NCI-H1436 (cell line): Measurements from ENCODE around the gene CENPH.
"Not testable (repeated sequence)": the region's sequence is repeated elsewhere in the genome, so short reads cannot be mapped to it uniquely, and the experiment has no call there.

Experiments
- DNase-seq: peaks from one replicate; lab custom pipeline; 2025; lab: John Stamatoyannopoulos, UW

The CENPH gene

DNA sequence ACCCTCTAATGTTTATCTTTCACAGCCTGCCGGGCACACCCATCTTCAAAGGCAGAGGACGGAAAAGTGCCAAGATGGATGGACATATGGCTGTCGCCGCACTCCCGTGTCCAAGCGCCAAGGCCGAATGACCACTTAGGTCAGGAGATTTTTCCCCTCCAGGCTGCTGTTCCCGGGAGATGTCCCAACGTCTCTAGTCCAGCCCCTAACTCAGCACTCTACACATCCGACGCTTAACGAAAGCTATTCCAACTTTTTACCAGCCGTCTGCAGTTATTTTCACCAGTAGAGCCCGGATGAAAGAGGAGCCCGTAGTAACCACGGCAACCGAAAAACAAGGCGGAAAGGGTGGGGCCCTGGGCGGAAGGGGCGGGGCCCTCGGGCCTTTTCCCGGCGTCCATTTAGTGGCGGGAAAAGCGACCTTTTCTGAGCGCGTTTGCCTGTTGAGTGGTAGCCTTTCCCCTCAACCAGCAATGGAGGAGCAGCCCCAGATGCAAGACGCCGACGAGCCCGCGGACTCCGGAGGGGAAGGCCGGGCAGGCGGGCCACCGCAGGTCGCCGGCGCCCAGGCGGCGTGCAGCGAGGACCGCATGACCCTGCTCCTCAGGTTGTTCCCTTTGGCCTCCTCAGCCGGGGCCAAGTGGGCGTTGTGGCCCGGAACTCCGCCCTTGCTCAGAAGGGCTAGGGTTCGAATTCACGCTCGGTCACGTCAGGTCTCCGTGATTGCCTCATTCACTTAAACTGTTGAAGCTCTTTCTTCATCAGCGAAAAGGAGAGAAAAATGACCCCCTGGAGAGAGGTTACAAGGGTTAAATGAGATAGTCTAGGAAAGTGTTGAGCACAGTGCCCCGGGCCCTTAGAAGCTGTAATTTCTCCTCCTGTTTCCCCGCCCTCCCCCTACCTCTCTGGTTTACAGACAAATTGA lies at the start of gene CENPH:
CENPH (plus strand) TSS at position 422 of the 925 bp plus-strand sequence; CDS start at position 474, 52 bp downstream.
- DNase-seq: peak; percentile 90

GRCh38 chr5:69140239-69140638 lies 49.1 kb upstream of the CENPH start:
- DNase-seq: not testable (repeated sequence)

- no peak for DNase-seq
Observed at GRCh38 chr5:69140827-69141226, 48.6 kb upstream of the CENPH start.

- DNase-seq: not testable (repeated sequence)
Observed at GRCh38 chr5:69148576-69148975, 40.8 kb upstream of the CENPH start.

- DNase-seq: no peak
Observed at GRCh38 chr5:69148981-69149675, 40.3 kb upstream of the CENPH start.

- no peak for DNase-seq
Observed at GRCh38 chr5:69149676-69150010, 39.7 kb upstream of the CENPH start.

DNA sequence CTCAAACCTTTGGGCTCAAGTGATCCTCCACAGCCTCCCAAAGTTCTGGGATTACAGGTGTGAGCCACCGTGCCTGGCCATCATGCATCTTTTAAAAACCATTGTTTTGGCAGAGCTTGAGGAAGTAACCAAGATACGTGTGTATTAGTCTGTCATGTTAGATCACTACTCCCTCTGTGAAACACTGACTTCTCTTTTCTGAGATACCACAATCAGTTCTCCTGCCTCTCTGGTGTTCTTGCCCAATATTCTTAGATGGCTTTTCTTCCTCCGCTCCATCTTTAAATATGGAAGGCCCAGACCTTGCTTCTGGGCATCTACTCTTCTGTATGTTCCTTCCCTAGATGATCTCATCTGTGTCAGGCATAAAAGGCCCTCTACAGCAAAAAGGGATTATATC lies 36.7 kb upstream of the CENPH start:
- DNase-seq: no peak

DNA sequence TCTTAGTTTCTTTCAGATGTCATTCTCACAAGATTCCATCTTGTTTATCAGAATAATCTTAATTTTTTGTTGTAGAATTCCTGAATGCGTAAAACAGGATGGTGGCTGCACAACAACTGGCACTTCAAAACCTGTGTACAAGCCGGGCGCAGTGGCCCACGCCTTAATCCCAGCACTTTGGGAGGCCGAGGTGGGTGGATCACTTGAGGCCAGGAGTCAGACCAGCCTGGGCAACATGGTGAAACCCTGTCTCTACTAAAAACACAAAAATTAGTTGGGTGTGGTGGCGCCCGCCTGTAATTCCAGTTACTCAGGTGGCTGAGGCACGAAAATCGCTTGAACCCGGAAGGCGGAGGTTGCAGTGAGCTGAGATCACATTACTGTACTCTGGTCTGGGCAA lies 32.9 kb upstream of the CENPH start:
- DNase-seq: no peak

GRCh38 chr5:69158039-69158438 lies 31.3 kb upstream of the CENPH start:
- no peak for DNase-seq

DNA sequence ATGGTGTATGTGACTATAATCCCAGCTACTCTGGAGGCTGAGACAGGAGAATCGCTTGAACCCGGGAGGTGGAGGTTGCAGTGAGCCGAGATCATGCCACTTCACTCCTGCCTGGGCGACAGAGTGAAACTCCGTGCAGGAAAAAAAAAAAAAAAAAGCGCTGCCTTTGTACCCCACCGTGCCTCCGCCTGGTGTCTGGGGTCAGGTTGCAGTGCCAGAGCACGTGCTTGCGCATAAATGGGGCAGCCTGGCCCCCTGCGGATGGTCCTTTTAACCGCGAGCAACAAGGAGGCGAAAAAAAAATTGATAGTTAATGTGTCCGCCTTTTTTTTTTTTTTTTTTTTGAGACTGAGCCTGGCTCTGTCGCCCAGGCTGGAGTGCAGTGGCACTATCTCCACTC lies 28.7 kb upstream of the CENPH start:
- no peak for DNase-seq

DNA sequence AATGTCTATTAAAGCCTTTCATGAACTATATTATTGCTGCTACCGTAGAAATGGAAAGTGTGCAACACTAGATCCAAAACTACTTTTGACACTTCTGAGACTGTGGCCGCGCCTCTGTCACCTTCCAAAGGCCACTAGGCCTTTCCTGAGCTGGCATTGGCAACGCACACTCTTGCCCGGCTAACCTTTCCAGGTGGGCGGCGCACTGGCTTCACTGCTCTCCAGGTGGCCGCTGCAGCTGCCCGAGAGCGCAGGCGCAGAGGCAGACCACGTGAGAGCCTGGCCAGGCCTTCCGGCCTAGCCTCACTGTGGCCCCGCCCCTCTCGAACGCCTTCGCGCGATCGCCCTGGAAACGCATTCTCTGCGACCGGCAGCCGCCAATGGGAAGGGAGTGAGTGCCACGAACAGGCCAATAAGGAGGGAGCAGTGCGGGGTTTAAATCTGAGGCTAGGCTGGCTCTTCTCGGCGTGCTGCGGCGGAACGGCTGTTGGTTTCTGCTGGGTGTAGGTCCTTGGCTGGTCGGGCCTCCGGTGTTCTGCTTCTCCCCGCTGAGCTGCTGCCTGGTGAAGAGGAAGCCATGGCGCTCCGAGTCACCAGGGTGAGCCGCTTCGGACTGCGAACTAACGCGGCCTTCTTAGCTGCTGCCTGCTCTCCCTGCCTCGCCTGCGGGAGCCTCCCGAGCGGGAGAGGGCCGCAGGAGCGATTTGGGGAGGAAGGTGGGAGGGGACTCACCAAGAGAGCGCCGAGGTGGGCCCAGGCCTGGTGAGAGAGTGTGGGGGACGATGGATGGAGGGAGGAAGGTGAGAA lies 22.5 kb upstream of the CENPH start, which contains the start of gene CCNB1:
CCNB1 (plus strand) TSS at position 465 of the 807 bp plus-strand sequence; CDS start at position 578, 113 bp downstream.
- peak; percentile 97 for DNase-seq

- DNase-seq: no peak
Observed at GRCh38 chr5:69167493-69167855, 21.9 kb upstream of the CENPH start.

DNA sequence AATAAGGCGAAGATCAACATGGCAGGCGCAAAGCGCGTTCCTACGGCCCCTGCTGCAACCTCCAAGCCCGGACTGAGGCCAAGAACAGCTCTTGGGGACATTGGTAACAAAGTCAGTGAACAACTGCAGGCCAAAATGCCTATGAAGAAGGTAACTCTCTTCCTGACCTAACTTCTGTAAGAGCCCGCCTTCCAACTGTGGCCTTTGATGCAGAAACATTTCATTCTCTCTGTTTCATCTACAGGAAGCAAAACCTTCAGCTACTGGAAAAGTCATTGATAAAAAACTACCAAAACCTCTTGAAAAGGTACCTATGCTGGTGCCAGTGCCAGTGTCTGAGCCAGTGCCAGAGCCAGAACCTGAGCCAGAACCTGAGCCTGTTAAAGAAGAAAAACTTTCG lies 21.5 kb upstream of the CENPH start:
- no peak for DNase-seq

GRCh38 chr5:69170495-69170894 lies 18.9 kb upstream of the CENPH start:
- no peak for DNase-seq

DNA sequence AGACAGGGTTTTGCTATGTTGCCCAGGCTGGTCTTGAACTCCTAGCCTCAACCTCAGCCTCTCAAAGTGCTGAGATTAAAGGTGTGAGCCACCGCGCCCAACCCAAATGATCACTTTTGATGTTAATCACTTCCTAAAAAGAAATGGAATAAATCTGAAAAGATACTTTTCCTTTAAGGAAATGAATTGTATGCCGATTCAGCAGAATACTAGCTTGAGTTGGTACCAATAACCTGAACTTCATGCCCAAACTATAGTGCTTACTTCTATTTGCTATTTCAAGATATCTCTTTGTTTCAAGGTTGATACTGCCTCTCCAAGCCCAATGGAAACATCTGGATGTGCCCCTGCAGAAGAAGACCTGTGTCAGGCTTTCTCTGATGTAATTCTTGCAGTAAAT lies 18.4 kb upstream of the CENPH start:
- DNase-seq: no peak

DNA sequence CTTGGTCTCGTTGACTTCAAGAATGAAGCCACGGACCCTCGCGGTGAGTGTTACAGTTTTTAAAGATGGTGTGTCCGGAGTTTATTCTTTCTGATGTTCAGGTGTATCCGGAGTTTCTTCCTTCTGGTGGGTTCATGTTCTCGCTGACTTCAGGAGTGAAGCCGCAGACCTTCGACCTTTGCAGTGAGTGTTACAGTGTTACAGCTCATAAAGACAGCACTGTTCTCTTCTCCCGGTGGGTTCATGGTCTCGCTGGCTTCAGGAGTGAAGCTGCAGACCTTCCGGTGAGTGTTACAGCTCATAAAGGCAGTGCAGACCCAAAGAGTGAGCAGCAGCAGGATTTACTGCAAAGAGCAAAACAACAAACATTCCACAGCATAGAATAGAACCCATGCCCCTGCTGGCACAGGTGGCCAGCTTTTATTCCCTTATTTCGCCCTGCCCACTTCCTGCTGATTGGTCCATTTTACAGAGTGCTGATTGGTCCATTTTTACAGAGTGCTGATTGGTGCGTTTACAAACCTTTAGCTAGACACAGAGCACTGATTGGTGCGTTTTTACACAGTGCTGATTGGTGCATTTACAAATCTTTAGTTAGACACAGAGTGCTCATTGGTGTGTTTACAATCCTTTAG lies 7.6 kb upstream of the CENPH start:
- DNase-seq: not testable (repeated sequence)

- no peak for DNase-seq
Observed at GRCh38 chr5:69184621-69185020, 4.8 kb upstream of the CENPH start.

DNA sequence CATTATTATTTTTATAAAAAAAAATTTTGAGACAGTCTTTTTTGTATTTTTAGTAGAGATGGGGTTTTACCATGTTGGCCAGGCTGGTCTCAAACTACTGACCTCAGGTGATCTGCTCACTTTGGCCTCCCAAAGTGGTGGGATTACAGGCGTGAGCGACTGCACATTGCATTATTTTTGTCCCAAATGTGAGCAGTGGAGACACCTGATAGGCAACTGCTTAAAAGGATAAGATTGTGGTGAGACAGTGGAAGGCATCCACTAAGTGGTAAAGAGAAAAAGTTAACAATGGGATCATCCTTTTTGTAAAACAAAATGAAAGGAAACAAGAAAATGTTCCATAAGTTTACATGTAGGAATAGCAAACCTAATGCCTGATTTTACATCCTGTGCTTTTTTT lies 2.0 kb upstream of the CENPH start:
- no peak for DNase-seq

DNA sequence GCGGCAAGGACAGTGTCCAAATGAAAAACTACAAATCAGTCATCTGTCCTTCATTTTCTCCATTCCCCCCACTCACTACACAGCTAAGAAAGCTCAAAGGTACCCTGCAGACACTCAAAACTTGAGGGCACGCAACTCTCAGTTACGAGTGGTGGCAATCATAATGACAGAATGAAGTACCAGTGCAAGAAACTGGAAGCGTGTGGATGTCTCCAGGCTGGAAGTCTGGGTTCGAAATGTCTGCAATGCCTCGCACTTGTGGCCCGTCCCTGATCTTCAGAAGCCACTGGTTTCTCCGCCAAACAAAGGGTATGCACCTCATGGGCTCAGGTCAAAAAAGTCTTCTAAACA lies 597 bp upstream of the CENPH start:
- no peak for DNase-seq

DNA sequence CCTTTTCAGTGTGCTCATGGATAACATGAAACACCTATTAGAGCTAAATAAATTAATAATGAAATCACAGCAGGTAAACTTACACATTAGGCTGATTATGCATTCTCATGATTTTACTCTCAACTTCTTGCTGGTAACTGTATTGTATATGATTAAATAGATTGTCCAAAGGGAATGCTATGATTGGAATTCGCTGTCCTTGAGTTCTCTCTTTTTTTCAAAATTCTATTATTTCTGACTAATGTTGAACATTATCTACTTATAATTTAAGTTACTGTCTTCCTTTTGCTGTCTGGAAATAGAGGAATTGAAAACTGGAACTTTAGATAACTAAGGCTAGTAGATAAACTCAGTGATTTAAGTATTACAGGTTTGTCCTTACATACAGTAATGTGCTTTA lies 13.1 kb downstream of the CENPH start:
- DNase-seq: no peak

- no peak for DNase-seq
Observed at GRCh38 chr5:69206528-69207190, 17.3 kb downstream of the CENPH start.

DNA sequence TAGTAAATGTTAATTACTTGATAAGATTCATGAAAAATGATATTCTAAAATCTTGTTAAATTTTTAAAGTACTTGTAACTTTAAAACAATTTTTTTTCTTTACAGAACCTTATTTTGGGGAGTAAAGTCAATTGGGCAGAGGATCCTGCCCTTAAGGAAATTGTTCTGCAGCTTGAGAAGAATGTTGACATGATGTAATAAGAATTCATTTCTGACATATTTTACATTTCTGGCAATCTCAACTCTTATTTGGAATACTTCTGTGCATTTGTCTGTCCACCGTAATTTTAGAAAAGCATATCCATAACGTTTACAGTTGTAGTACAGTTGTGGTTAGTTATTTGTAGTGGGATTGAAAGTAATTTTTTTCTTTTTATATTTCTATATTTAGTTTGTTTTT lies 20.2 kb downstream of the CENPH start:
- no peak for DNase-seq
